Measurements from ENCODE around the gene CMTM2. TPM values are rescaled to one million over a fixed set of nuclear protein-coding genes. Genes with fewer than 3 reads are reported as not detected.

The CMTM2 gene
- total and polyA plus RNA-seq, 9 of the 15 experiments (the other 6 are each of a cell fraction or from before 2014, with no cell fraction given), result not detected

GRCh38 chr16:66620429-66620795, 41.1 kb downstream of the CMTM2 start (continued):
- TF ChIP-seq, protein P1, sequence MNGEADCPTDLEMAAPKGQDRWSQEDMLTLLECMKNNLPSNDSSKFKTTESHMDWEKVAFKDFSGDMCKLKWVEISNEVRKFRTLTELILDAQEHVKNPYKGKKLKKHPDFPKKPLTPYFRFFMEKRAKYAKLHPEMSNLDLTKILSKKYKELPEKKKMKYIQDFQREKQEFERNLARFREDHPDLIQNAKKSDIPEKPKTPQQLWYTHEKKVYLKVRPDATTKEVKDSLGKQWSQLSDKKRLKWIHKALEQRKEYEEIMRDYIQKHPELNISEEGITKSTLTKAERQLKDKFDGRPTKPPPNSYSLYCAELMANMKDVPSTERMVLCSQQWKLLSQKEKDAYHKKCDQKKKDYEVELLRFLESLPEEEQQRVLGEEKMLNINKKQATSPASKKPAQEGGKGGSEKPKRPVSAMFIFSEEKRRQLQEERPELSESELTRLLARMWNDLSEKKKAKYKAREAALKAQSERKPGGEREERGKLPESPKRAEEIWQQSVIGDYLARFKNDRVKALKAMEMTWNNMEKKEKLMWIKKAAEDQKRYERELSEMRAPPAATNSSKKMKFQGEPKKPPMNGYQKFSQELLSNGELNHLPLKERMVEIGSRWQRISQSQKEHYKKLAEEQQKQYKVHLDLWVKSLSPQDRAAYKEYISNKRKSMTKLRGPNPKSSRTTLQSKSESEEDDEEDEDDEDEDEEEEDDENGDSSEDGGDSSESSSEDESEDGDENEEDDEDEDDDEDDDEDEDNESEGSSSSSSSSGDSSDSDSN (IDR thresholded peaks at IDR 0.05; ENCODE audit: borderline replicate concordance in 1 of 2, low read depth in 2 of 2, low read length in 2 of 2), result no peak
- TF ChIP-seq SUPT5H (IDR thresholded peaks at IDR 0.05), result no peak

- 96% methylated on average over 14 of the region's 14 CpGs for WGBS (ENCODE audit: insufficient coverage, low coverage, missing lambda C conversion rate)
- intact Hi-C loops (cut with micrococcal nuclease), result no loop called here
- CTCF ChIA-PET (ENCODE audit: low intra/inter-chr PET ratio), result no interaction called here
Observed at GRCh38 chr16:66621973-66622372, 42.7 kb downstream of the CMTM2 start.

More at GRCh38 chr16:66621973-66622372, 42.7 kb downstream of the CMTM2 start:
- Histone ChIP-seq H3K9me1 (ENCODE audit: control insufficient read depth, insufficient read depth, low read length) (no peaks in the 10 kb centered on the region), H3K4me2 (ENCODE audit: insufficient read depth, low read length) (no peak overlapping the region), H3K27me3 (ENCODE audit: control insufficient read depth in 2 of 2, insufficient read depth in 2 of 2, low read length in 2 of 2) (no peaks in the 10 kb centered on the region), H3K4me3 (no peak overlapping the region), H3K79me2 (ENCODE audit: control insufficient read depth, insufficient read depth, low read length) (no peaks in the 10 kb centered on the region), H3K9ac (ENCODE audit: insufficient read depth in 1 of 2, low read depth in 2 of 2, low read length in 2 of 2) (peak overlapping the region in 1 of 2 experiments; percentile 36; a peak in 1 of 4 replicates), H3K9me3 (replicated peaks; ENCODE audit: control insufficient read depth, insufficient read depth, low read depth, low read length) (no peaks in the 10 kb centered on the region), H4K20me1 (replicated peaks; ENCODE audit: control insufficient read depth, insufficient read depth, low read length) (no peaks in the 10 kb centered on the region), H3K36me3 (ENCODE audit: control insufficient read depth, insufficient read depth, low read length) (peaks cover 28% of the 10 kb centered on the region; the same call in 2 of the 3 replicates), H3K27ac (ENCODE audit: extremely low read depth, low read depth, low read length) (no peak overlapping the region), H2AFZ (ENCODE audit: low read depth, low read length) (no peak overlapping the region), H3K4me1 (replicated peaks in 1 of 2; ENCODE audit: control insufficient read depth in 2 of 2, insufficient read depth in 2 of 2, low read length in 2 of 2) (peaks cover 31 to 54% of the 10 kb centered on the region in 2 experiments)
- DNase-seq (ENCODE audit: extremely low read depth in 1 of 4, low spot score in 3 of 4) (no peak), ATAC-seq (no peak), FAIRE-seq (no peak)
- POLR2A ChIA-PET, result no interaction called here
- BruUV-seq (replicated peaks), result no TSS peak
- TF ChIP-seq, protein P2, sequence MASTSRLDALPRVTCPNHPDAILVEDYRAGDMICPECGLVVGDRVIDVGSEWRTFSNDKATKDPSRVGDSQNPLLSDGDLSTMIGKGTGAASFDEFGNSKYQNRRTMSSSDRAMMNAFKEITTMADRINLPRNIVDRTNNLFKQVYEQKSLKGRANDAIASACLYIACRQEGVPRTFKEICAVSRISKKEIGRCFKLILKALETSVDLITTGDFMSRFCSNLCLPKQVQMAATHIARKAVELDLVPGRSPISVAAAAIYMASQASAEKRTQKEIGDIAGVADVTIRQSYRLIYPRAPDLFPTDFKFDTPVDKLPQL (IDR thresholded peaks at IDR 0.05; ENCODE audit: extremely low read depth, insufficient read length), result no peak
- peak; percentile 37 for TF ChIP-seq HMGN3 (IDR thresholded peaks at IDR 0.05; ENCODE audit: borderline replicate concordance, extremely low read depth, insufficient read length, low read depth, low read length)
- in situ Hi-C loops (cut with MboI), result no loop called here

All from K562 (cell line).